Ascending aorta (tissue), 2 donors: ENCODE data around the gene IFT81. TPM values are rescaled to one million over a fixed set of nuclear protein-coding genes. Genes with fewer than 3 reads are reported as not detected.
"Not testable (repeated sequence)": the region's sequence is repeated elsewhere in the genome, so short reads cannot be mapped to it uniquely, and the experiment has no call there.

Experiments used
- DNase-seq, 2 donors: peaks; one replicate each; pipeline ENCODE4 v3.0.0-alpha.2; 2019; ENCODE audit warnings: low spot score in 2 of 2
- H3K27ac ChIP-seq, 2 donors: fragments of 200-600 bp; sonication (generic); one replicate each; pipeline ENCODE4 v1.5.1; 2016 to 2017; ENCODE audit warnings: mild to moderate bottlenecking in 1 of 2
- H3K27me3 ChIP-seq: fragments of 200-600 bp; sonication (generic); one replicate; pipeline ENCODE4 v1.5.1; 2017
- H3K36me3 ChIP-seq, 2 donors: fragments of 200-600 bp; sonication (generic); one replicate each; pipeline ENCODE4 v1.5.1; 2016
- H3K4me1 ChIP-seq, 2 donors: fragments of 200-600 bp; sonication (generic); one replicate each; pipeline ENCODE4 v1.5.1; 2016 to 2017; ENCODE audit warnings: mild to moderate bottlenecking in 1 of 2
- H3K4me3 ChIP-seq, 2 donors: fragments of 200-600 bp; sonication (generic); one replicate each; pipeline ENCODE4 v1.5.1; 2016 to 2017; ENCODE audit warnings: mild to moderate bottlenecking in 1 of 2
- H3K9me3 ChIP-seq, 2 donors: fragments of 200-600 bp; sonication (generic); one replicate each; pipeline ENCODE4 v1.5.1; 2016
- CTCF ChIP-seq, 3 experiments: fragments of 200-600 bp in 2 of 3; fragments of 450-650 bp in 1 of 3; sonication (generic) in 2 of 3; IDR thresholded peaks; one replicate each; pipeline ENCODE4 v1.5.1; 2016 to 2019; ENCODE audit warnings: antibody characterized with exemption in 3 of 3, mild to moderate bottlenecking in 1 of 3, moderate library complexity in 1 of 3
- intact Hi-C: fragments of 100-400 bp; cut with DNase I; formaldehyde crosslinking; loops from one replicate; pipeline ENCODE4 v1.15.1; 2023
- total RNA-seq: library from RNA; depleted of rRNA; stranded (reverse); fragments of >200 nt; gene quantifications from one replicate; pipeline ENCODE4 v1.1.0, GENCODE V29; 2016

Gene IFT81
- total RNA-seq, 1 donor from 2014 or later: 12.0 TPM

GRCh38 chr12:110084314-110085015 is 39.7 kb upstream of the IFT81 start:
- no peaks in the 10 kb centered on the region for H3K27me3 ChIP-seq
- H3K4me1 ChIP-seq: no peaks in the 10 kb centered on the region
- TF ChIP-seq CTCF (IDR thresholded peaks at IDR 0.05): no peak
- H3K4me3 ChIP-seq: no peak overlapping the region
- no peak overlapping the region for H3K27ac ChIP-seq
- no peaks in the 10 kb centered on the region for H3K9me3 ChIP-seq
- intact Hi-C loops: no loop called here
- DNase-seq: no peak
- H3K36me3 ChIP-seq: no peaks in the 10 kb centered on the region

GRCh38 chr12:110088216-110088615 is 35.9 kb upstream of the IFT81 start:
- H3K4me3 ChIP-seq, DNase-seq, H3K27ac ChIP-seq, intact Hi-C loops, H3K36me3 ChIP-seq, H3K9me3 ChIP-seq, H3K27me3 ChIP-seq, H3K4me1 ChIP-seq: not testable (repeated sequence)

- Histone ChIP-seq H3K4me1 (no peaks in the 10 kb centered on the region), H3K9me3 (no peaks in the 10 kb centered on the region), H3K27ac (no peak overlapping the region), H3K27me3 (no peaks in the 10 kb centered on the region), H3K36me3 (no peaks in the 10 kb centered on the region), H3K4me3 (no peak overlapping the region)
- no peak for TF ChIP-seq CTCF (IDR thresholded peaks at IDR 0.05)
- intact Hi-C loops: no loop called here
- DNase-seq: no peak
Measured at GRCh38 chr12:110088936-110089335, 35.2 kb upstream of the IFT81 start.

GRCh38 chr12:110090266-110091135 is 33.7 kb upstream of the IFT81 start:
- intact Hi-C loops: no loop called here
- no peak overlapping the region for H3K27ac ChIP-seq
- TF ChIP-seq CTCF (IDR thresholded peaks at IDR 0.05): no peak
- no peaks in the 10 kb centered on the region for H3K36me3 ChIP-seq
- no peaks in the 10 kb centered on the region for H3K4me1 ChIP-seq
- no peak for DNase-seq
- H3K9me3 ChIP-seq: no peaks in the 10 kb centered on the region
- H3K4me3 ChIP-seq: no peak overlapping the region
- no peaks in the 10 kb centered on the region for H3K27me3 ChIP-seq

GRCh38 chr12:110091136-110091711 is 32.9 kb upstream of the IFT81 start:
- TF ChIP-seq CTCF (IDR thresholded peaks at IDR 0.05): no peak
- Histone ChIP-seq H3K27me3 (no peaks in the 10 kb centered on the region), H3K4me3 (no peak overlapping the region), H3K36me3 (no peaks in the 10 kb centered on the region), H3K4me1 (no peaks in the 10 kb centered on the region), H3K9me3 (no peaks in the 10 kb centered on the region), H3K27ac (no peak overlapping the region)
- intact Hi-C loops: no loop called here
- DNase-seq: no peak
